HL-60 (cell line): Measurements from ENCODE around the gene ZRANB2.

Experiments
- DNase-seq, 2 experiments: peaks; one replicate each; pipeline ENCODE4 v3.0.0-alpha.2; 2010 to 2020; ENCODE audit warnings: low read depth in 1 of 2, low spot score in 1 of 2
- H3K27ac ChIP-seq: fragments of 250-450 bp; sonication (Bioruptor Pico); replicated peaks from 2 replicates; pipeline ENCODE4 v1.5.1; 2020; ENCODE audit warnings: mild to moderate bottlenecking, moderate library complexity
- H3K27me3 ChIP-seq: fragments of 250-450 bp; sonication (Bioruptor Pico); 2 replicates; pipeline ENCODE4 v1.5.1; 2021; ENCODE audit warnings: mild to moderate bottlenecking, moderate library complexity; ENCODE audit not compliant: insufficient read depth, poor library complexity, severe bottlenecking
- H3K4me3 ChIP-seq: replicated peaks from 2 replicates; pipeline ENCODE4 v1.5.1; 2011; ENCODE audit warnings: mild to moderate bottlenecking, control low read depth, low read length; ENCODE audit not compliant: insufficient read depth
- CTCF ChIP-seq: IDR thresholded peaks from one replicate; pipeline ENCODE4 v1.5.1; 2011; ENCODE audit warnings: low read length, control low read depth, inconsistent platforms; ENCODE audit not compliant: insufficient read depth
- GABPA ChIP-seq: IDR thresholded peaks from 2 replicates; pipeline ENCODE4 v1.6.1; 2012; ENCODE audit warnings: low read depth
- POLR2AphosphoS5 ChIP-seq: IDR thresholded peaks from 2 replicates; pipeline ENCODE4 v1.6.1; 2012; ENCODE audit warnings: low read depth
- SPI1 ChIP-seq: IDR thresholded peaks from 2 replicates; pipeline ENCODE4 v1.6.1; 2012; ENCODE audit warnings: low read depth, mild to moderate bottlenecking, borderline replicate concordance
- TF ChIP-seq, protein P1 (sequence below): IDR thresholded peaks from 2 replicates; pipeline ENCODE4 v1.6.1; 2012; ENCODE audit warnings: low read depth; ENCODE audit not compliant: insufficient replicate concordance

The ZRANB2 gene

GRCh38 chr1:71088645-71089287 is 7.9 kb upstream of the ZRANB2 start:
- no peak for DNase-seq

DNA sequence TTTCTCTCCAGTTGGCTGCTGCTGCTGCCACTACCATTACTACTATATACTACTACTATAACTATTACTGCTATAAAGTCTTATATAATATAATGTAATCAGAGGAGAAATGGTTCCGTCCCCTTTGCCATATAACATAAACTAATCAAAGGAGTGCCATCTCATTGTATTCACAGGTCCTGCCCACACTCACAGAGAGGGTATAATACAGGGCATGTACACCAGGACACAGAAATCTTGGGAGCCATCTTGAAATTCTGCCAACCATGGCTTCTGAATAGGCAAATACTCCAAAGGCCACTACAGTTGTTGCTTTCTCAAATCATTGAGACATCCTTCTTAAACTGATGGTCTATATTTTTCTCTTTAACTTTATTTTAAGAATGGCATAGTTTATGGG is 6.9 kb upstream of the ZRANB2 start:
- Histone ChIP-seq H3K27me3 (no peaks in the 10 kb centered on the region), H3K27ac (no peak overlapping the region), H3K4me3 (no peak overlapping the region)
- TF ChIP-seq, protein P1, sequence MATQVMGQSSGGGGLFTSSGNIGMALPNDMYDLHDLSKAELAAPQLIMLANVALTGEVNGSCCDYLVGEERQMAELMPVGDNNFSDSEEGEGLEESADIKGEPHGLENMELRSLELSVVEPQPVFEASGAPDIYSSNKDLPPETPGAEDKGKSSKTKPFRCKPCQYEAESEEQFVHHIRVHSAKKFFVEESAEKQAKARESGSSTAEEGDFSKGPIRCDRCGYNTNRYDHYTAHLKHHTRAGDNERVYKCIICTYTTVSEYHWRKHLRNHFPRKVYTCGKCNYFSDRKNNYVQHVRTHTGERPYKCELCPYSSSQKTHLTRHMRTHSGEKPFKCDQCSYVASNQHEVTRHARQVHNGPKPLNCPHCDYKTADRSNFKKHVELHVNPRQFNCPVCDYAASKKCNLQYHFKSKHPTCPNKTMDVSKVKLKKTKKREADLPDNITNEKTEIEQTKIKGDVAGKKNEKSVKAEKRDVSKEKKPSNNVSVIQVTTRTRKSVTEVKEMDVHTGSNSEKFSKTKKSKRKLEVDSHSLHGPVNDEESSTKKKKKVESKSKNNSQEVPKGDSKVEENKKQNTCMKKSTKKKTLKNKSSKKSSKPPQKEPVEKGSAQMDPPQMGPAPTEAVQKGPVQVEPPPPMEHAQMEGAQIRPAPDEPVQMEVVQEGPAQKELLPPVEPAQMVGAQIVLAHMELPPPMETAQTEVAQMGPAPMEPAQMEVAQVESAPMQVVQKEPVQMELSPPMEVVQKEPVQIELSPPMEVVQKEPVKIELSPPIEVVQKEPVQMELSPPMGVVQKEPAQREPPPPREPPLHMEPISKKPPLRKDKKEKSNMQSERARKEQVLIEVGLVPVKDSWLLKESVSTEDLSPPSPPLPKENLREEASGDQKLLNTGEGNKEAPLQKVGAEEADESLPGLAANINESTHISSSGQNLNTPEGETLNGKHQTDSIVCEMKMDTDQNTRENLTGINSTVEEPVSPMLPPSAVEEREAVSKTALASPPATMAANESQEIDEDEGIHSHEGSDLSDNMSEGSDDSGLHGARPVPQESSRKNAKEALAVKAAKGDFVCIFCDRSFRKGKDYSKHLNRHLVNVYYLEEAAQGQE: no peak
- TF ChIP-seq POLR2AphosphoS5 (no peak), SPI1 (no peak), CTCF (no peak), GABPA (no peak)
- no peak for DNase-seq

More at GRCh38 chr1:71088645-71089287, 7.9 kb upstream of the ZRANB2 start:
- Histone ChIP-seq H3K27me3 (no peaks in the 10 kb centered on the region), H3K27ac (no peak overlapping the region), H3K4me3 (no peak overlapping the region)
- no peak for TF ChIP-seq SPI1
- no peak for TF ChIP-seq CTCF
- TF ChIP-seq POLR2AphosphoS5: no peak
- TF ChIP-seq GABPA: no peak
- TF ChIP-seq, protein P1: no peak

DNA sequence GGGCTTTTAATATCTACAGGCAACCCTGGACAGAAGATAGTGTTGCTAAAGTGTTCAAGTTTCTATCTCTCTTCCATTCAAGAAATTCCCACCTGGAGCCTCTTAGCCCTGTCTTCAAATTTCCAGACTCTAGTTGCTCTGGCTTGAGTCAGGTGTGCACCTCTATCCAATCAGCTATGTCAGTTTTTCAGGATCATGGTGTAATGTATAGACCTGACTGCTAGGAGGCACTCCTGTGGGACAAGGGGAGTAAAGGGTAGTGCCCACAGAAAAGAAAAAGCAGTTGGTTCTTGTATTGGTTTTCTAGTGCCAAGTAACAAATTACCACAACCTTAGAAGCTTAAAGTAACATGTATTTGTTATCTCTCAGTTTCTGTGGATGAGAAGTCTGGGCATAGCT is 6.2 kb upstream of the ZRANB2 start:
- no peaks in the 10 kb centered on the region for H3K27me3 ChIP-seq
- no peak overlapping the region for H3K27ac ChIP-seq
- TF ChIP-seq, protein P1: no peak
- no peak for TF ChIP-seq CTCF
- no peak for TF ChIP-seq GABPA
- no peak for TF ChIP-seq SPI1
- no peak for TF ChIP-seq POLR2AphosphoS5
- no peak overlapping the region for H3K4me3 ChIP-seq
- DNase-seq: no peak
